Right lobe of liver (tissue), 6 donors: ENCODE results near the gene RBKS. TPM values are rescaled to one million over a fixed set of nuclear protein-coding genes. Genes with fewer than 3 reads are reported as not detected.

Source experiments
- ATAC-seq, 4 donors: fragments of 200-7000 bp; cut with Tn5 transposase; one replicate each; pipeline ENCODE4 v1.9.1; 2020; ENCODE audit warnings: mild to moderate bottlenecking in 4 of 4, moderate library complexity in 4 of 4
- DNase-seq, 3 donors: peaks; one replicate each; pipeline ENCODE4 v3.0.0-alpha.2; 2020
- H3K27ac ChIP-seq, 3 donors: fragments of 200-600 bp; one replicate each; pipeline ENCODE4 v1.8.0; 2022
- H3K27me3 ChIP-seq, 2 donors: fragments of 200-600 bp; one replicate each; pipeline ENCODE4 v1.8.0; 2022
- H3K36me3 ChIP-seq, 4 donors: fragments of 200-600 bp; sonication (generic) in 1 of 4; one replicate each; pipeline versions ENCODE4 v1.5.1 to v1.8.0; 2017 to 2022; ENCODE audit warnings: control low read depth in 1 of 4
- H3K4me1 ChIP-seq, 4 donors: fragments of 200-600 bp; sonication (generic) in 1 of 4; one replicate each; pipeline versions ENCODE4 v1.5.1 to v1.8.0; 2017 to 2022; ENCODE audit warnings: control low read depth in 1 of 4
- H3K4me3 ChIP-seq, 3 donors: fragments of 200-600 bp; one replicate each; pipeline ENCODE4 v1.8.0; 2022
- H3K9me3 ChIP-seq, 4 donors: fragments of 200-600 bp; sonication (generic) in 1 of 4; one replicate each; pipeline versions ENCODE4 v1.5.1 to v1.8.0; 2017 to 2022; ENCODE audit warnings: control low read depth in 1 of 4
- POLR2A ChIP-seq: fragments of 450-650 bp; IDR thresholded peaks from one replicate; pipeline ENCODE4 v1.6.1; 2017; ENCODE audit warnings: antibody characterized with exemption, mild to moderate bottlenecking
- WGBS: methylation state at CpG from one replicate; pipeline ENCODE4 v1.1.6; 2018; ENCODE audit warnings: low coverage, low lambda C conversion rate; ENCODE audit not compliant: insufficient coverage; ENCODE audit errors: missing lambda C conversion rate; 5-methylcytosine and 5-hydroxymethylcytosine counted together
- intact Hi-C, 2 donors: fragments of 100-400 bp; cut with DNase I; formaldehyde crosslinking; loops; one replicate each; pipeline versions ENCODE4 v1.11.2 to v1.14.1; 2022
- total RNA-seq, 6 experiments: library from RNA; depleted of rRNA in 2 of 6; stranded (reverse); fragments of >200 nt in 2 of 6; fragmentation: NEBNext Ultra II Directional in 3 of 6; extraction: Animal tissue kit (Norgen Biotek cat#: 25700) in 3 of 6; gene quantifications; one replicate each; pipeline versions ENCODE4 v1.1.0 to v1.2.4, GENCODE V29; 2016 to 2023
- TF ChIP-seq, protein P1 (sequence below), 4 donors: fragments of 200-600 bp in 3 of 4; fragments of 450-650 bp in 1 of 4; IDR thresholded peaks; one replicate each; pipeline versions ENCODE4 v1.5.1 to v1.8.0; 2016 to 2022; ENCODE audit warnings: antibody characterized with exemption in 4 of 4, mild to moderate bottlenecking in 2 of 4
- donor health status: DM: no; HTN: yes; CAD: no.
- donor health status: DM: no; HTN: no; CAD: no.
- donor health status: DM: no; HTN: no; CAD: no.
- donor health status: DM: no; HTN: yes; CAD: no.
- donor health status: DM: no; HTN: yes; CAD: no.

The RBKS gene
- total RNA-seq, 6 experiments from 2014 or later = 13.5 to 18.6 (median 16.0) TPM

DNA sequence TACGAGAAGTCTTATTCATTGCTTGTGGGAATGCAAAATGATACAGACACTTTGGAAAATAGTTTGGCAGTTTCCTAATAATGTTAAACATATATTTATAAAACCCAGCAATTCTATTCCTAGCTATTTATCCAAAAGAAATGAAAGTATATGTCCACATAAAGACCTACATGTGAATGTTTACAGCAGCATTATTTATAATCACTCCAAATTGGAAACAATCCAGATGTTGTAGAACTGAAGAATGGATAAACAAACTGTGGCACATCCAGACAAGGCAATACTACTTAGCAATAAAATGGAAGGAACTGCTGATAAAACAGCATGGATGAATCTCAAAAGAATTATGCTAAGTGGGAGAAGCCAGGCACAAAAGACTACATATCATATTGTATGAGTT, 99.4 kb downstream of the RBKS start:
- intact Hi-C loops = no loop called here
- no peak for ATAC-seq
- Histone ChIP-seq H3K4me1 (no peaks in the 10 kb centered on the region), H3K27me3 (no peaks in the 10 kb centered on the region), H3K4me3 (no peak overlapping the region), H3K9me3 (no peaks in the 10 kb centered on the region), H3K36me3 (no peaks in the 10 kb centered on the region), H3K27ac (no peak overlapping the region)
- no peak for DNase-seq
- WGBS = 88% methylated on average over 1 of the region's 1 CpG
- TF ChIP-seq, protein P1, sequence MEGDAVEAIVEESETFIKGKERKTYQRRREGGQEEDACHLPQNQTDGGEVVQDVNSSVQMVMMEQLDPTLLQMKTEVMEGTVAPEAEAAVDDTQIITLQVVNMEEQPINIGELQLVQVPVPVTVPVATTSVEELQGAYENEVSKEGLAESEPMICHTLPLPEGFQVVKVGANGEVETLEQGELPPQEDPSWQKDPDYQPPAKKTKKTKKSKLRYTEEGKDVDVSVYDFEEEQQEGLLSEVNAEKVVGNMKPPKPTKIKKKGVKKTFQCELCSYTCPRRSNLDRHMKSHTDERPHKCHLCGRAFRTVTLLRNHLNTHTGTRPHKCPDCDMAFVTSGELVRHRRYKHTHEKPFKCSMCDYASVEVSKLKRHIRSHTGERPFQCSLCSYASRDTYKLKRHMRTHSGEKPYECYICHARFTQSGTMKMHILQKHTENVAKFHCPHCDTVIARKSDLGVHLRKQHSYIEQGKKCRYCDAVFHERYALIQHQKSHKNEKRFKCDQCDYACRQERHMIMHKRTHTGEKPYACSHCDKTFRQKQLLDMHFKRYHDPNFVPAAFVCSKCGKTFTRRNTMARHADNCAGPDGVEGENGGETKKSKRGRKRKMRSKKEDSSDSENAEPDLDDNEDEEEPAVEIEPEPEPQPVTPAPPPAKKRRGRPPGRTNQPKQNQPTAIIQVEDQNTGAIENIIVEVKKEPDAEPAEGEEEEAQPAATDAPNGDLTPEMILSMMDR (IDR thresholded peaks at IDR 0.05) = no peak
- no peak for TF ChIP-seq POLR2A

- intact Hi-C loops = loop anchor here in 1 of 2 donors (10.0 kb wide), 1 partner anchor 102 kb away; no protein-coding TSS in a partner anchor
- no peak for ATAC-seq
- Histone ChIP-seq H3K9me3 (no peaks in the 10 kb centered on the region), H3K36me3 (peaks cover 0 to 9% (median 4%) of the 10 kb centered on the region in 4 donors), H3K27me3 (no peaks in the 10 kb centered on the region), H3K4me1 (no peaks in the 10 kb centered on the region), H3K27ac (no peak overlapping the region), H3K4me3 (no peak overlapping the region)
- TF ChIP-seq POLR2A = no peak
- TF ChIP-seq, protein P1 (IDR thresholded peaks at IDR 0.05) = no peak
- DNase-seq = no peak
- 100% methylated on average over 1 of the region's 1 CpG for WGBS
These were observed 107.5 kb downstream of the RBKS start for GRCh38 chr2:27782701-27783100.

DNA sequence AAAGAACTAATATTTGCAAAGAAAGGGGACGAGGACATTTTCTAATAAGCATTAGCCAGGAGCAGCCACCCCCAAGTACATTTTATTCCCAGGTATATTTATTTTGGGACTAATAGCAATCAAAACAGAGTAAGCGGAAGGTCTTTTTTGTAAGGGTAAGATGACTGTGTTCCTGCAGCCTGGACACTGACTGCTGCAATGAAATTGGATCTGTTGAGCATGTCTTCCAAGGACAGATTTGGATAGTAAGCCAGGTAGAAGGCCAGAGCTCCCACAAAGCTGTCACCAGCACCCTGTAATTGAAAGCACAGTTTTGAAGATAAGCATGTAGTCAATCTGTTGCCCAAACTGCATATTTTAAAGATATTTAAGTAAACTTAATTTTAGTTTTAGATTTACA, 108.7 kb downstream of the RBKS start:
- 88% methylated on average over 2 of the region's 2 CpGs for WGBS
- intact Hi-C loops = loop anchor here in 1 of 2 donors (10.0 kb wide), 1 partner anchor 103 kb away; no protein-coding TSS in a partner anchor

GRCh38 chr2:27779417-27780055, 110.7 kb downstream of the RBKS start:
- intact Hi-C loops = loop anchor here in 1 of 2 donors (10.0 kb wide), 1 partner anchor 105 kb away; no protein-coding TSS in a partner anchor
- ATAC-seq (peak; percentile 22 to 54 (median 26)), DNase-seq (no peak)
- Histone ChIP-seq H3K4me3 (no peak overlapping the region), H3K27ac (peak overlapping the region in 1 of 3 donors; percentile 41), H3K4me1 (peaks cover 0 to 8% (median 0%) of the 10 kb centered on the region in 4 donors), H3K36me3 (peaks cover 0 to 14% (median 4%) of the 10 kb centered on the region in 4 donors), H3K9me3 (no peaks in the 10 kb centered on the region), H3K27me3 (no peaks in the 10 kb centered on the region)
- 65% methylated on average over 5 of the region's 5 CpGs for WGBS
- TF ChIP-seq, protein P1 (IDR thresholded peaks at IDR 0.05) = no peak
- no peak for TF ChIP-seq POLR2A

More for the DNA sequence above, 108.7 kb downstream of the RBKS start:
- Histone ChIP-seq H3K4me3 (no peak overlapping the region), H3K36me3 (peaks cover 0 to 9% (median 4%) of the 10 kb centered on the region in 4 donors), H3K4me1 (no peaks in the 10 kb centered on the region), H3K27me3 (no peaks in the 10 kb centered on the region), H3K27ac (no peak overlapping the region), H3K9me3 (no peaks in the 10 kb centered on the region)
- DNase-seq = no peak
- TF ChIP-seq POLR2A = no peak
- TF ChIP-seq, protein P1 (IDR thresholded peaks at IDR 0.05) = no peak
- no peak for ATAC-seq
